Left cardiac atrium (tissue), 4 donors: ENCODE results near the gene ZPLD1. TPM values are rescaled to one million over a fixed set of nuclear protein-coding genes. Genes with fewer than 3 reads are reported as not detected.

ENCODE experiments used
- ATAC-seq, 2 donors: fragments of 200-7000 bp; cut with Tn5 transposase; one replicate each; pipeline ENCODE4 v1.9.1; 2020; ENCODE audit warnings: mild to moderate bottlenecking in 2 of 2, moderate library complexity in 2 of 2
- DNase-seq: peaks from one replicate; pipeline ENCODE4 v3.0.0-alpha.2; 2020
- intact Hi-C, 2 donors: fragments of 100-400 bp; cut with DNase I; formaldehyde crosslinking; loops; one replicate each; pipeline versions ENCODE4 v1.14.1 to v1.15.1; 2022 to 2023
- total RNA-seq, 2 donors: library from RNA; stranded (reverse); fragmentation: NEBNext Ultra II Directional; extraction: Animal tissue kit (Norgen Biotek cat#: 25700); gene quantifications; one replicate each; pipeline ENCODE4 v1.2.1, GENCODE V29; 2021
- donor health status: DM: no; HTN: yes; CAD: no.
- donor health status: DM: no; HTN: yes; CAD: no; lungs with severe emphysema.
- donor health status: DM: yes; HTN: yes; CAD: no.
- donor health status: Dilated cardiomyopathy.

ZPLD1 gene
- total RNA-seq, 2 donors from 2014 or later = 0.34 TPM; not detected in 1

GRCh38 chr3:102460579-102460978 is 25.8 kb downstream of the ZPLD1 start:
- no peak for ATAC-seq
- DNase-seq = no peak
- intact Hi-C loops = loop anchor here in 1 of 2 donors (10.0 kb wide), 1 partner anchor 74 kb away; no protein-coding TSS in a partner anchor

GRCh38 chr3:102464261-102464660 is 29.4 kb downstream of the ZPLD1 start:
- intact Hi-C loops = loop anchor here in 1 of 2 donors (10.0 kb wide), 1 partner anchor 71 kb away; no protein-coding TSS in a partner anchor
- DNase-seq (no peak), ATAC-seq (no peak)

GRCh38 chr3:102466001-102466400 is 31.2 kb downstream of the ZPLD1 start:
- intact Hi-C loops = loop anchor here (2.0 to 10.0 kb wide), 2 partner anchors 63 to 69 kb away; no protein-coding TSS in a partner anchor

GRCh38 chr3:102470066-102470465 is 35.3 kb downstream of the ZPLD1 start:
- ATAC-seq (no peak), DNase-seq (no peak)
- intact Hi-C loops = no loop called here

More at GRCh38 chr3:102466001-102466400, 31.2 kb downstream of the ZPLD1 start:
- no peak for ATAC-seq
- DNase-seq = no peak

GRCh38 chr3:102471001-102471400 is 36.2 kb downstream of the ZPLD1 start:
- intact Hi-C loops = no loop called here
- no peak for DNase-seq
- ATAC-seq = no peak

- ATAC-seq (no peak), DNase-seq (no peak)
- intact Hi-C loops = no loop called here
Observed at GRCh38 chr3:102471491-102471890, 36.7 kb downstream of the ZPLD1 start.

GRCh38 chr3:102473648-102474047 is 38.8 kb downstream of the ZPLD1 start:
- ATAC-seq (no peak), DNase-seq (no peak)
- intact Hi-C loops = no loop called here

- intact Hi-C loops = no loop called here
- DNase-seq (no peak), ATAC-seq (no peak)
Observed at GRCh38 chr3:102474207-102474606, 39.4 kb downstream of the ZPLD1 start.

- DNase-seq = no peak
- no peak for ATAC-seq
- intact Hi-C loops = no loop called here
Observed at GRCh38 chr3:102476198-102476597, 41.4 kb downstream of the ZPLD1 start.

- ATAC-seq = no peak
- DNase-seq = no peak
- intact Hi-C loops = no loop called here
Observed at GRCh38 chr3:102478160-102478559, 43.3 kb downstream of the ZPLD1 start.

- no peak for DNase-seq
- ATAC-seq = peak; percentile 49 to 90
- intact Hi-C loops = no loop called here
Observed at GRCh38 chr3:102480139-102480538, 45.3 kb downstream of the ZPLD1 start.

- ATAC-seq (no peak), DNase-seq (no peak)
- intact Hi-C loops = no loop called here
Observed at GRCh38 chr3:102481050-102481449, 46.2 kb downstream of the ZPLD1 start.

GRCh38 chr3:102483556-102483955 is 48.7 kb downstream of the ZPLD1 start:
- intact Hi-C loops = no loop called here
- no peak for DNase-seq
- no peak for ATAC-seq

GRCh38 chr3:102484363-102484762 is 49.5 kb downstream of the ZPLD1 start:
- ATAC-seq (no peak), DNase-seq (no peak)
- intact Hi-C loops = no loop called here

GRCh38 chr3:102485701-102486100 is 50.9 kb downstream of the ZPLD1 start:
- DNase-seq (no peak), ATAC-seq (no peak)
- intact Hi-C loops = no loop called here

- no peak for DNase-seq
- ATAC-seq = no peak
- intact Hi-C loops = no loop called here
Observed at GRCh38 chr3:102488331-102488730, 53.5 kb downstream of the ZPLD1 start.

- DNase-seq (no peak), ATAC-seq (no peak)
- intact Hi-C loops = no loop called here
Observed at GRCh38 chr3:102492300-102492699, 57.5 kb downstream of the ZPLD1 start.

GRCh38 chr3:102497571-102497970 is 62.8 kb downstream of the ZPLD1 start:
- no peak for DNase-seq
- no peak for ATAC-seq
- intact Hi-C loops = no loop called here

- intact Hi-C loops = no loop called here
- ATAC-seq (no peak), DNase-seq (no peak)
Observed at GRCh38 chr3:102505542-102505941, 70.7 kb downstream of the ZPLD1 start.

GRCh38 chr3:102510663-102511062 is 75.8 kb downstream of the ZPLD1 start:
- ATAC-seq (no peak), DNase-seq (no peak)
- intact Hi-C loops = no loop called here

- intact Hi-C loops = no loop called here
- ATAC-seq (no peak), DNase-seq (no peak)
Observed at GRCh38 chr3:102511168-102511567, 76.4 kb downstream of the ZPLD1 start.

- DNase-seq = no peak
- ATAC-seq = no peak
- intact Hi-C loops = no loop called here
Observed at GRCh38 chr3:102511639-102512038, 76.8 kb downstream of the ZPLD1 start.
